ENCODE results near the gene TERT.

The TERT gene

DNA sequence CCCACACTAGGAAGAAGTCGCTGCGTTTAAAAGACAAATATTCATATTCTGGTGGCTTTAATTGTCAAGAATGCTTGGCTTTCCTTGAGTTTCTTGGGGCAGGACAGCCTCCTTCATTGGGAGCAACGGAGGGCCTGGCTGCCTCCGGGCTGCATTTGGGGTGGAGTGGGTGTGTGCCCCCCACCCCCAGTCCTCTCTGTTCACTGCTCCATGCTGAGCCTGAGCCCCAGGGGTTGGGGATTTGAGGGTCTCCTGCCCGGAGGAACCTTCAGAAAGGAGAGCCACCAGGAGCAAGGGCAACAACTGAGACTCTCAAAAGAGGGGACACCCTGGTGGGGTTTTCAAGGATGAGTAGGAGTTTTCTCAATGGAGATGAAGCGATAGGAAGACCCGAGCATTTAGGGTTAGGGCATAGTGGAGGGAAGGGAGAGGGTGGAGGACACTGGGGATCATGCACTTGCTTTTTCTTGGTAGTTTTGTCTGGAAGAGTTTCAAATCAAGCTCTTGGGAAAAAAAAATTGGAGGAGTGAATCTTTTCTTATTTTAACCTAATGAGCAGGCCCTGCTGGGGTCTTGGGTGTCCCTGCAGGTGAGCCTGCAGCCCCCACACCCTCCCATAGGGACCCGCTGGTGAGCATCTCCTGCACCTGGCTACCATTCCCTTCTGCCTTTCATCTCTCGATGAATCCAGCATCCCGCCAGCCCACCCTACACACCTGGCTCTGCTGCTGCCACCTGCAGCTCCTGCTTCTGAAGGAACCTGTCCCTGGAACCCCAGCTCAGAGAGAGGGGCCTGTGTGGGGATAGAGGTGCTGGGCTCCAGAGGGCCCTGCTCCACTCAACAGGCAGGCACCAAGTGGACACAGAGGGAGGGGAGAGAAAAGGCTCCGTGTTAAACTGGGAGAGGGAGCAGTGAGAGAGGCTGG lies 89.3 kb downstream of the TERT start:
- no peak for TF ChIP-seq CTCF (IDR thresholded peaks at IDR 0.05; ENCODE audit: insufficient read depth, missing control alignments)
- DNase-seq (ENCODE audit: insufficient read length, low spot score) (no peak), FAIRE-seq (no peak)

GRCh38 chr5:1204693-1205242 lies 90.1 kb downstream of the TERT start:
- no peak for TF ChIP-seq CTCF (IDR thresholded peaks at IDR 0.05; ENCODE audit: insufficient read depth, missing control alignments)
- DNase-seq (ENCODE audit: insufficient read length, low spot score), result no peak
- FAIRE-seq, result no peak

DNA sequence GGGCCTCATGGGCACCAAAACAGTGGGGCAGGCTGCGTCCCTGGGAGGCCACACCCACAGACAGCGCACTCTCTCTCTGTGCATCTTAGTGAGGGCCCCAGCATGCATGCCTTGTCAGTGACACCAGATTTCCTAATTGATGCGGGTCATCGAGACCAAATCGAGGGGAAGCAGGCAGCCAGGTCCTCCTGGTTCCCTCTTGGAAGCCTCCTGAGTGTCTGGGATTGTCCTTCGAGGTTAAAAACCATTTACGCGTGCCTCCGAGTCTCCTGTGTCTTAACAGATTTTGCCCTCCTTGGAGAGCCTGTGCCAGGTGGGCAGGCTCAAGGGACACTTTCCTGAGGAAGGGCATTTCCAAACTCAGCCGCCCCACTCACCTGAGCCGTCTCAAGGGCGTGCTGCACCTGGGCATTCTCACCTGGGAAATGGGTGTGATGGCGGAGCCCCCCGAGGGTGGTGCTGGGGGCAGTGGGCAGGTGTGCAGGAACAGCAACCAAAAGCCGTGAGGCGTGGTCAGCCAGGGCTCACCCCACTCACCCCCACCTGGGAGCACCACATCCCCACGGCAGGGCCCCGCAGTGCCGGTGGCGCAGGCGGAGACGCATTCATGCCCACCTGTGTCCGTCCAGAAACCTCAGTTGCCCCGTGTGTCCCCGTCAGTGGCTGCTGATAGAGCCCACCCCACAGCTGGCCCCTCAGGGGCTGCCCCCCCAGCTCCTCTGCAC lies 90.7 kb downstream of the TERT start:
- FAIRE-seq, result no peak

GRCh38 chr5:1203311-1203967 lies 91.4 kb downstream of the TERT start:
- DNase-seq (ENCODE audit: insufficient read length, low spot score) (no peak), FAIRE-seq (no peak)
- TF ChIP-seq CTCF (IDR thresholded peaks at IDR 0.05; ENCODE audit: insufficient read depth, missing control alignments), result no peak

More for the DNA sequence above, 90.7 kb downstream of the TERT start:
- no peak for DNase-seq (ENCODE audit: insufficient read length, low spot score)
- no peak for TF ChIP-seq CTCF (IDR thresholded peaks at IDR 0.05; ENCODE audit: insufficient read depth, missing control alignments)
